HG02588 (cell line): ENCODE data around the gene SND1.
A peak's percentile ranks its signal among the peaks of the same experiment; 100 is the strongest.
"Not testable (repeated sequence)": the region's sequence is repeated elsewhere in the genome, so short reads cannot be mapped to it uniquely, and the experiment has no call there.

Source experiments
- ATAC-seq: cut with Tn5 transposase; IDR thresholded peaks from one replicate; pipeline ENCODE4 v1.9.1; 2021; ENCODE audit warnings: mild to moderate bottlenecking, moderate library complexity; ENCODE audit not compliant: unreplicated experiment

SND1 gene

GRCh38 chr7:128103498-128104107 is 451.6 kb downstream of the SND1 start:
- ATAC-seq = no peak

DNA sequence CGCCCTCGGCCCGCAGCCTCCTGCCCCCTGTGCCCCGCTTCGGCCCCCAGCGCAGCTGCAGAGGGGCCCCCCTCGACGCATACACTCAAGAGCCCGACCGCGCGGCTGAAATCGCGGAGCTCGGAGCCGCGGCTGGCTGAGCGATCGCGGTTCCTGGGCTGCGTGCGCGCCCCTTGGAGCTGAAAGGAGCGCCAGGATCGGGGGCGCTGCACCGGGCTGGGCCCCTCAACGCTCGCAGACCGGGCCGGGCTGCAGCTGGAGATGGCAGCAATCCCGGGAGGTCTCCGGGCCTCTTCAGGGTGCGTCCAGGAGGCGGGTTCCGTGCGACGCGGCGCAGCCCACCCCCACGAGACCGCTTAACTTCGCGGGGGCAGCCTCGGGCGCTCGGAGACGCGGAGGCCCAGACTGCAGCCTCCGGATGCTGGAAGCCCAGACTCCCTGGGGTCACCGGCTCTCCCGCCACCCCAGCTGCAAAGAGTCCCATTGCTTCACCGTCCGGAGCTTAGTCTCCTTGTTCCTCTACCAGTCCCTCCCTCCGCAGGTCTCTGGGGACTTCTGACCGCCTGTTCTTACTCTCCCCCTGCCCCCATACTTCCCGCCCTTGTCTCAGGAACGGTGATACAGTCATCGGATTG is 452.2 kb downstream of the SND1 start:
- no peak for ATAC-seq

DNA sequence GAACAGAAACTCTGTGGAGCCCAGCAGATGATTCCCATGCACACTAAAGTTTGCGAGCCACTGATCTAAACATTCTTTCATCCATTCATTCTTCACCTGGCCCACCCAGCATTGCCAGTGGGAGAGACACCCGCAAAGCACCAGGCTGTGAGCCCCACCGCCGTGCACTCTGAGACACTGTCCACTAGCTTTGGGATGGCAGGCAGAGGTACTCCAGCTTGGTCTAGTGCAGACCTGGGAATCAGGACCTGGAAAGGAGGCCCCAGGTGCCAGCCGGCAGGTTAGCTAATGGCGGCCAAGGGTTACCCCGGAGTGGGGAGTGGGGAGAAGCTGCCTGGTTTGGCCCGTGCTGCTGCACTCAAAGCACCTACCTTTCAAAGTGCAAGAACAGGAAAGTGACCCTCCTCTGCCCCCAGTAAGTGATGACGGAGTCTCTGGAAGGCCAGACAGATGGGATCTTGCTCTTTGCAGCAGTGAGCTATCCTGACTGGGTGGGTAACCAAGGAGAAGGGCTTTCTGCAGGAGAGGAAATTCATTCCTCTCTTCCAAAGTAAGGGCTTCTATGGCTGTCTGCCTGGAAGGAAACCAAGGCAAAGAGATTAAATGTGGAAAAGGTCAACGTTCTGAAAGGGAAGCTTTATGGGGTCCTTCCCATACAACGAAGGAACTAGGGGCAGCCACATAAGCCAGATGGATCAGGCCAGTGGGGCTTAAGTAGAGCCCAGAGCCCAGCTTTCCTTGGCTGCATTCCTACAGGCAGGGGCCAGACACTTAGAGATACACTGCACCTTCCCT is 453.4 kb downstream of the SND1 start:
- no peak for ATAC-seq

- no peak for ATAC-seq
Observed at GRCh38 chr7:128106821-128107220, 454.8 kb downstream of the SND1 start.

DNA sequence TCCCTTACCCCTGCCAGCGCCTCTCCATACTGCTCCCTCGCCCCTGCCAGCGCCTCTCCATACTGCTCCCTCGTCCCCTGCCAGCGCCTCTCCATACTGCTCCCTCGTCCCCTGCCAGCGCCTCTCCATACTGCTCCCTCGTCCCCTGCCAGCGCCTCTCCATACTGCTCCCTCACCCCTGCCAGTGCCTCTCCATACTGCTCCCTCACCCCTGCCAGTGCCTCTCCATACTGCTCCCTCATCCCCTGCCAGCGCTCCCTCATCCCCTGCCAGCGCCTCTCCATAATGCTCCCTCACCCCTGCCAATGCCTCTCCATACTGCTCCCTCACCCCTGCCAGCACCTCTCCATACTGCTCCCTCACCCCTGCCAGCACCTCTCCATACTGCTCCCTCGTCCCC is 455.5 kb downstream of the SND1 start:
- ATAC-seq = not testable (repeated sequence)

- no peak for ATAC-seq
Observed at GRCh38 chr7:128108129-128108528, 456.1 kb downstream of the SND1 start.

DNA sequence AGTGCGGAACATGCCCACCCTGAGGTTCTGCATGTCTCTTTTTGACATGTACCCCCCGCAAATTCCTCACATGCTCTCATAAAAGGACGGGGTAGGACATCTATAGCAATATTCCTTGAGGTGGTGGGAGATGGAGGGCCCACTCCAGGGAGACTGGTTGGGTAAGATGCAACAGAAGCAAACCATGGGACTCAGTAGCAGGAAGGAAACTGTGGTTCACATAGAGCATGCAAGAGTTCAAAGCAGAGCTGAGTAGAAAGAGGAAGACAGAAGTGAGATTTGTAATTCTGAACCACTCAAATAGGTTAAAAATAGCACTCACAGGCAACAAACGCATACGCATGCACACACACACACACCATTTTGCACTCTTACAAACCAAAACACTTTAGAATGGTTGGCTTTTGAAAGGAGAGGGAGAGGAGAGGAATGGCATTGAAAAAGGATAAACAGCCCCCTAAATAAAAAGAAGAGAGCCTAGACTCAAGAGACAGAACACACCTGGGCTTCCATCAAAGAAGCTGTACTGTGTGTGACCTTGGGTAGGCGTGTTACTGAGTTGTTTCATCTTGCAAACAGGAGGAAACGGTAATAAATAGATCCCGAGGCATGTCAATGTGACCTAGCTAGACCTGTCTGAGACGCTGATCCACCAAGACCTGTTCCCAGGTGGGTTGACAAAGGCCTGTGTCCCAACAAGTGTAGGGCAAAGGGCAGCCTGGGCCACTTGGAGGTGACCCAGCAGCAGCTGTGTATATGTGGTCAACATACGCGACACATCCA is 456.8 kb downstream of the SND1 start:
- peak; percentile 84 for ATAC-seq

GRCh38 chr7:128109424-128109969 is 457.5 kb downstream of the SND1 start:
- not testable (repeated sequence) for ATAC-seq

- no peak for ATAC-seq
Observed at GRCh38 chr7:128110641-128111364, 458.8 kb downstream of the SND1 start.

DNA sequence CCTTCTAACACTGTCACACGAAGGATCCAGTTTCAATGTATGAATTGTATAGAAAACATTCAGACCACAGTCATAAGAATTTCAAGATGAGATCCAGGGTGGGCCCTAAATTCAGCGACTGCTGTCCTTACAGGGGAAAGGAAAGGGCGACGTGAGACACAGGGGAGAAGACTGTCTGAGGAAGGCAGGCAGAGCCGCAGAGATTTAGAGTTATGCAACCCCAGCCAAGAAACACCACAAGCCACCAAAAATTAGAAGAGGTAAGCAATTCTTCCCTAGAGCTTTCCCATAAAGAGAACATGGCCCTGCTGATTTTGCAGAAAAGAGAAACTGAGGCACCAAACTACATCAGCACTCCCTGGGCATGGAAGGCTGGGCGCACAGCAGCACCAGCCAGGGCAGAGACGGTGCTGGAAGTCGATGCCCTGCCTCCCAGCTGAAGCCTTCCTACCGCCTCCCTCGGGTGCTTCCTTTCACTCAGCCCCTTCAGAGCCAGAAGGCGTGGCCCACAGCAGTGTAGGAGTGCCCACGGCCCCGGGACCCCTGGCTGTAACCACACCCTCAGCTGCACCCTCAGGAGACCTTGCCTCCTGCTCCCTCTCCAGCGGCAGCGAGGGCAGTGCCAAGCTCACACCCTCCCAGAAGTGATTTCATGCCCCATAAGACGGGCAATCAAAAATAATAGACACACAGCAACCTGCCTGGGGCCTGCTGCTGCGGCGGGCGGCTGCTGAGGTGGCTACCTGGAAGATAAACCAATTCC is 460.2 kb downstream of the SND1 start:
- no peak for ATAC-seq

DNA sequence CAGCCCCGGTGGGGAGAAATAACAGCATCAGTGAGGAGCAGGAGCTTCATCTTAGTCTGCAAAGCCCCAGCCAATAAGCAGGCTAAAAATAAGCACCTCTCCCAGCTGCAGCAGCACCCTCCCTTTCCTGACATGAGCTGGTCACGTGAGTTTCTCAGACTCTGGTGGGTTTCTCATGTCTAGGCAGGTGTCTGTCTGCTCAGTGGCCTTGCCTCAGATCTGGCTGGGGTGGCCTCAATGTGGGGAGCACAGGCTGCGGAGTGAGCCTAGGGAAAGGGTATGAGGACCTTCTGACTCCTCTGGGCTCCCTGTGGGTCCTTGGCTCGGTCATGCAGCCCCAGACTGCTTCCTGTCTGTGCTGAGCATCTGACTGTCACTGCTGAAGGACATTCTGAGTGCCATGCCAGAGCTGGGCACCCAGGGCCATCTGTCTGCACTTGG is 460.8 kb downstream of the SND1 start:
- no peak for ATAC-seq

DNA sequence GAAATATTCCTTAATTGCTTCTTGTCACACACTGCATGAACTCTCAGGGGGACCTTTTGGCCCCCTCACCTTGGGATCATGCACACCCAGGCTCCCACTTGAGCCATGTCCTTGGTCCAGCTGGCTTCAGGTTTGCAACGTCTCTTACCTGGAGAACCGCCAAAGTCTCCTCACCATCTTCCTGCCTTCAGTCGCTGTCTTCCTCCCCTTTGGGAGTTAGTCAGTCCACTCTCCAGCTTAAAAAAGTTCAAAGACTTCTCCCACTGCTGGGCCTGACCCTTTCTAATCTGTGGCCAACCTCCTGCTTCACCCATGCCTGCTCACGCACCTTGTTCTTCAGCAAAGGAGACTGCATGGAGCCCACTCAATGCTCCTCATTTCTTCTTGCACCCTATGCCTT is 461.8 kb downstream of the SND1 start:
- ATAC-seq = no peak

- no peak for ATAC-seq
Observed at GRCh38 chr7:128114806-128115205, 462.8 kb downstream of the SND1 start.

- no peak for ATAC-seq
Observed at GRCh38 chr7:128115336-128115820, 463.4 kb downstream of the SND1 start.

GRCh38 chr7:128115821-128116723 is 464.1 kb downstream of the SND1 start:
- no peak for ATAC-seq

- ATAC-seq = no peak
Observed at GRCh38 chr7:128116740-128117139, 464.7 kb downstream of the SND1 start.

- ATAC-seq = no peak
Observed at GRCh38 chr7:128117691-128118090, 465.7 kb downstream of the SND1 start.

DNA sequence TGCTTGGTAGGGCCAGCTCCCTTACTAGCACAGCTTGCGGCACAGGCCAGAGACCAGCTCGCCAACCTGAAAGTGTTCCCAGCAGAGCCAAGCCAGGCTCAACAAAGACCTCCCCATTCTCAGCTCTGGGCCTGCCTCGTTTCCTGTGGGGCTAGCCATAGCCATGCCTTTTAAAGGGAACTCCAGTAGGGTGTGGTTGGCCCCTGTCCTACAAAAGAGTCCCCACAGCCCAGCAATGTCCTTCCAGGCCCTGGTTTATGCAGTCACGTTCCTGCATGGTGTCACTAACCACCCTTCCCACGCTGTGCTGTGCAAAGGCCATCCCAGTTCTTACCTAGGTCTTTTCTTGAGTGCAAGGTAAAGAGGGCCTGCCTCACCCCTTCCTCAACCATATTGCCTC is 467.0 kb downstream of the SND1 start:
- ATAC-seq = no peak
